ENCODE data around the gene FRMD8. TPM values are rescaled to one million over a fixed set of nuclear protein-coding genes. Genes with fewer than 3 reads are reported as not detected.

Gene FRMD8
- total and polyA plus RNA-seq, 9 of the 15 experiments (the other 6 are each of a cell fraction or from before 2014, with no cell fraction given) = 4.5 to 54.5 (median 15.8) TPM

DNA sequence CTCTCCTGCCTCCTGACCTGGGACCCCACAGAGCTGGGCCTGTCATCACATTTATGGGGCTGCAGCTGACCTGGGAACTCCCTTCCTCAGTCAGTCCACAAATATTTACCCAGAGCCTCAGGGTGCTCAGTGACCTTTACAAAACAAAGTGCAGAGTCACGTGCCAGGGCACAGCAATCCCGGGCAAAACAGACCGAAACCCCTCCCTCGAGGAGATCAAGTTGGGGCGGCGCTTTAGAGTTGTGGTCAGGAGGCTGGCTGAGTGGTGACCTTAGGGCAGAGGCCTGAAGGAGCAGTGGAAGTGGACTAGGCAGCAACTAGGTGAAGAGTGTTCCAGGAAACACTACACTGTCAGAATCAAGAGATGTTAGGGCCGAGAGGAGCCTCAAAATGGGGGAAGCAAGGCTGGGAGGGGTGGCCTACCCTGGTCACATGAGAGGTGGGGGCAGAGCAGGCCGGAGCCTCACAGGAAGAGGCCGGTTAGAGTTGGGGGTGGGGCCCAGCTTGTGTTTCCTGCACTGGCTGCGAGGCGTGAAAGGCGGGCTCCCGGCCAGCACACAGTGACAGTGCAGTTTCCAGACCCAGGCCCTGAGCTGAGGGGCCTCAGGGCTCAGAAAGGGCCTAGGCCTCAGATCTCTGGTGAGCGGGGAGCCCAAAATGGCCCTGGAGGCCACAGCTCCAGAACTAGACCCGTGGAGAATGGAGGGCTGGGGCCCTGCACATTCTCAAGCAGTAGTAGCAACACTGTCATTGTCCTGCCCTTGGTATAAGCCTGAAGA, 32.4 kb downstream of the FRMD8 start (continued):
- TF ChIP-seq, protein P1, sequence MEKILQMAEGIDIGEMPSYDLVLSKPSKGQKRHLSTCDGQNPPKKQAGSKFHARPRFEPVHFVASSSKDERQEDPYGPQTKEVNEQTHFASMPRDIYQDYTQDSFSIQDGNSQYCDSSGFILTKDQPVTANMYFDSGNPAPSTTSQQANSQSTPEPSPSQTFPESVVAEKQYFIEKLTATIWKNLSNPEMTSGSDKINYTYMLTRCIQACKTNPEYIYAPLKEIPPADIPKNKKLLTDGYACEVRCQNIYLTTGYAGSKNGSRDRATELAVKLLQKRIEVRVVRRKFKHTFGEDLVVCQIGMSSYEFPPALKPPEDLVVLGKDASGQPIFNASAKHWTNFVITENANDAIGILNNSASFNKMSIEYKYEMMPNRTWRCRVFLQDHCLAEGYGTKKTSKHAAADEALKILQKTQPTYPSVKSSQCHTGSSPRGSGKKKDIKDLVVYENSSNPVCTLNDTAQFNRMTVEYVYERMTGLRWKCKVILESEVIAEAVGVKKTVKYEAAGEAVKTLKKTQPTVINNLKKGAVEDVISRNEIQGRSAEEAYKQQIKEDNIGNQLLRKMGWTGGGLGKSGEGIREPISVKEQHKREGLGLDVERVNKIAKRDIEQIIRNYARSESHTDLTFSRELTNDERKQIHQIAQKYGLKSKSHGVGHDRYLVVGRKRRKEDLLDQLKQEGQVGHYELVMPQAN (IDR thresholded peaks at IDR 0.05; ENCODE audit: borderline replicate concordance) = no peak
- peak; percentile 98 for TF ChIP-seq RNF2 (IDR thresholded peaks at IDR 0.05)
- no peak for TF ChIP-seq E2F3 (CRISPR knock-in tag; IDR thresholded peaks at IDR 0.05)
- TF ChIP-seq, protein P2, sequence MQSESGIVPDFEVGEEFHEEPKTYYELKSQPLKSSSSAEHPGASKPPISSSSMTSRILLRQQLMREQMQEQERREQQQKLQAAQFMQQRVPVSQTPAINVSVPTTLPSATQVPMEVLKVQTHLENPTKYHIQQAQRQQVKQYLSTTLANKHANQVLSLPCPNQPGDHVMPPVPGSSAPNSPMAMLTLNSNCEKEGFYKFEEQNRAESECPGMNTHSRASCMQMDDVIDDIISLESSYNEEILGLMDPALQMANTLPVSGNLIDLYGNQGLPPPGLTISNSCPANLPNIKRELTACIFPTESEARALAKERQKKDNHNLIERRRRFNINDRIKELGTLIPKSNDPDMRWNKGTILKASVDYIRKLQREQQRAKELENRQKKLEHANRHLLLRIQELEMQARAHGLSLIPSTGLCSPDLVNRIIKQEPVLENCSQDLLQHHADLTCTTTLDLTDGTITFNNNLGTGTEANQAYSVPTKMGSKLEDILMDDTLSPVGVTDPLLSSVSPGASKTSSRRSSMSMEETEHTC (IDR thresholded peaks at IDR 0.05) = peak; percentile 85
- TF ChIP-seq, protein P3, sequence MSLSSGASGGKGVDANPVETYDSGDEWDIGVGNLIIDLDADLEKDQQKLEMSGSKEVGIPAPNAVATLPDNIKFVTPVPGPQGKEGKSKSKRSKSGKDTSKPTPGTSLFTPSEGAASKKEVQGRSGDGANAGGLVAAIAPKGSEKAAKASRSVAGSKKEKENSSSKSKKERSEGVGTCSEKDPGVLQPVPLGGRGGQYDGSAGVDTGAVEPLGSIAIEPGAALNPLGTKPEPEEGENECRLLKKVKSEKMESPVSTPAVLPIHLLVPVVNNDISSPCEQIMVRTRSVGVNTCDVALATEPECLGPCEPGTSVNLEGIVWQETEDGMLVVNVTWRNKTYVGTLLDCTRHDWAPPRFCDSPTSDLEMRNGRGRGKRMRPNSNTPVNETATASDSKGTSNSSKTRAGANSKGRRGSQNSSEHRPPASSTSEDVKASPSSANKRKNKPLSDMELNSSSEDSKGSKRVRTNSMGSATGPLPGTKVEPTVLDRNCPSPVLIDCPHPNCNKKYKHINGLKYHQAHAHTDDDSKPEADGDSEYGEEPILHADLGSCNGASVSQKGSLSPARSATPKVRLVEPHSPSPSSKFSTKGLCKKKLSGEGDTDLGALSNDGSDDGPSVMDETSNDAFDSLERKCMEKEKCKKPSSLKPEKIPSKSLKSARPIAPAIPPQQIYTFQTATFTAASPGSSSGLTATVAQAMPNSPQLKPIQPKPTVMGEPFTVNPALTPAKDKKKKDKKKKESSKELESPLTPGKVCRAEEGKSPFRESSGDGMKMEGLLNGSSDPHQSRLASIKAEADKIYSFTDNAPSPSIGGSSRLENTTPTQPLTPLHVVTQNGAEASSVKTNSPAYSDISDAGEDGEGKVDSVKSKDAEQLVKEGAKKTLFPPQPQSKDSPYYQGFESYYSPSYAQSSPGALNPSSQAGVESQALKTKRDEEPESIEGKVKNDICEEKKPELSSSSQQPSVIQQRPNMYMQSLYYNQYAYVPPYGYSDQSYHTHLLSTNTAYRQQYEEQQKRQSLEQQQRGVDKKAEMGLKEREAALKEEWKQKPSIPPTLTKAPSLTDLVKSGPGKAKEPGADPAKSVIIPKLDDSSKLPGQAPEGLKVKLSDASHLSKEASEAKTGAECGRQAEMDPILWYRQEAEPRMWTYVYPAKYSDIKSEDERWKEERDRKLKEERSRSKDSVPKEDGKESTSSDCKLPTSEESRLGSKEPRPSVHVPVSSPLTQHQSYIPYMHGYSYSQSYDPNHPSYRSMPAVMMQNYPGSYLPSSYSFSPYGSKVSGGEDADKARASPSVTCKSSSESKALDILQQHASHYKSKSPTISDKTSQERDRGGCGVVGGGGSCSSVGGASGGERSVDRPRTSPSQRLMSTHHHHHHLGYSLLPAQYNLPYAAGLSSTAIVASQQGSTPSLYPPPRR (CRISPR knock-in tag; IDR thresholded peaks at IDR 0.05; ENCODE audit: borderline replicate concordance) = no peak
- TF ChIP-seq, protein P4, sequence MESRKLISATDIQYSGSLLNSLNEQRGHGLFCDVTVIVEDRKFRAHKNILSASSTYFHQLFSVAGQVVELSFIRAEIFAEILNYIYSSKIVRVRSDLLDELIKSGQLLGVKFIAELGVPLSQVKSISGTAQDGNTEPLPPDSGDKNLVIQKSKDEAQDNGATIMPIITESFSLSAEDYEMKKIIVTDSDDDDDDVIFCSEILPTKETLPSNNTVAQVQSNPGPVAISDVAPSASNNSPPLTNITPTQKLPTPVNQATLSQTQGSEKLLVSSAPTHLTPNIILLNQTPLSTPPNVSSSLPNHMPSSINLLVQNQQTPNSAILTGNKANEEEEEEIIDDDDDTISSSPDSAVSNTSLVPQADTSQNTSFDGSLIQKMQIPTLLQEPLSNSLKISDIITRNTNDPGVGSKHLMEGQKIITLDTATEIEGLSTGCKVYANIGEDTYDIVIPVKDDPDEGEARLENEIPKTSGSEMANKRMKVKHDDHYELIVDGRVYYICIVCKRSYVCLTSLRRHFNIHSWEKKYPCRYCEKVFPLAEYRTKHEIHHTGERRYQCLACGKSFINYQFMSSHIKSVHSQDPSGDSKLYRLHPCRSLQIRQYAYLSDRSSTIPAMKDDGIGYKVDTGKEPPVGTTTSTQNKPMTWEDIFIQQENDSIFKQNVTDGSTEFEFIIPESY (CRISPR knock-in tag; IDR thresholded peaks at IDR 0.05) = peak; percentile 14; the same call in 1 of the 2 replicates
- TF ChIP-seq HSF4 (CRISPR knock-in tag; IDR thresholded peaks at IDR 0.05; ENCODE audit: borderline replicate concordance) = peak; percentile 55; the same call in 1 of the 2 replicates
- TF ChIP-seq ZFPM2 (CRISPR knock-in tag; IDR thresholded peaks at IDR 0.05) = no peak
- peak; percentile 94 for TF ChIP-seq ESRRA (IDR thresholded peaks at IDR 0.05; ENCODE audit: borderline replicate concordance, low read depth)
- peak; percentile 98 for TF ChIP-seq MAFG (tag; conservative IDR thresholded peaks at IDR 0.05)
- peak; percentile 74 for TF ChIP-seq MBD2 (IDR thresholded peaks at IDR 0.05; ENCODE audit: borderline replicate concordance, low read depth)
- peak; percentile 37 for TF ChIP-seq SMARCE1 (IDR thresholded peaks at IDR 0.05)
- no peak for TF ChIP-seq HNRNPH1 (optimal IDR thresholded peaks at IDR 0.05; ENCODE audit: low read depth, low read length)
- no peak; the same call in 1 of the 2 replicates for TF ChIP-seq HDGF (IDR thresholded peaks at IDR 0.05)
- no peak for TF ChIP-seq BRCA1 (IDR thresholded peaks at IDR 0.05)
- no peak for TF ChIP-seq BRCA1 (CRISPR knock-in tag; IDR thresholded peaks at IDR 0.05)
- TF ChIP-seq, protein P5, sequence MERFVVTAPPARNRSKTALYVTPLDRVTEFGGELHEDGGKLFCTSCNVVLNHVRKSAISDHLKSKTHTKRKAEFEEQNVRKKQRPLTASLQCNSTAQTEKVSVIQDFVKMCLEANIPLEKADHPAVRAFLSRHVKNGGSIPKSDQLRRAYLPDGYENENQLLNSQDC (CRISPR knock-in tag; IDR thresholded peaks at IDR 0.05) = no peak
- peak; percentile 57; the same call in 1 of the 2 replicates for TF ChIP-seq ZNF431 (CRISPR knock-in tag; IDR thresholded peaks at IDR 0.05)

Data from K562 (cell line).